Activated B cell treated with CpG ODN at 0.5 μM for 24 hours (primary cell): Measurements from ENCODE around the gene TPRN. TPM values are rescaled to one million over a fixed set of nuclear protein-coding genes. Genes with fewer than 3 reads are reported as not detected.

Experiments
- ATAC-seq: fragments of 200-7000 bp; cut with Tn5 transposase; one replicate; pipeline ENCODE4 v1.10.0; 2021; ENCODE audit warnings: low read depth, mild to moderate bottlenecking, moderate library complexity
- CTCF ChIA-PET: fragments of 350-600 bp; sonication (Branson Sonifier 250); formaldehyde crosslinking; loops from one replicate; lab custom pipeline; 2021; ENCODE audit warnings: antibody characterized with exemption; lab: Charles Lee
- POLR2A ChIA-PET: fragments of 350-600 bp; sonication (Branson Sonifier 250); formaldehyde crosslinking; loops from one replicate; lab custom pipeline; 2021; ENCODE audit warnings: antibody characterized with exemption; lab: Charles Lee
- DNase-seq: peaks from one replicate; pipeline ENCODE4 v3.0.0; 2022
- H3K27ac Mint-ChIP-seq: one replicate; pipeline ENCODE4 v1.8.0; 2020; ENCODE audit warnings: mixed read lengths
- H3K27me3 Mint-ChIP-seq: one replicate; pipeline ENCODE4 v1.8.0; 2021; ENCODE audit warnings: mixed read lengths
- H3K36me3 Mint-ChIP-seq: one replicate; pipeline ENCODE4 v1.8.0; 2021; ENCODE audit warnings: low read depth, mixed read lengths
- H3K4me1 Mint-ChIP-seq: one replicate; pipeline ENCODE4 v1.8.0; 2021; ENCODE audit warnings: mixed read lengths
- H3K4me3 Mint-ChIP-seq: one replicate; pipeline ENCODE4 v1.8.0; 2020; ENCODE audit warnings: mild to moderate bottlenecking, mixed read lengths
- H3K9me3 Mint-ChIP-seq: one replicate; pipeline ENCODE4 v1.8.0; 2020; ENCODE audit warnings: mixed read lengths
- CTCF ChIP-seq: fragments of 200-600 bp; IDR thresholded peaks from one replicate; pipeline ENCODE4 v1.8.0; 2022; ENCODE audit warnings: antibody characterized with exemption, mild to moderate bottlenecking
- intact Hi-C: fragments of 100-400 bp; cut with micrococcal nuclease; formaldehyde crosslinking; loops from one replicate; pipeline ENCODE4 v1.15.1; 2024
- total RNA-seq: library from RNA; stranded (reverse); gene quantifications from 2 replicates; pipeline ENCODE4 v1.2.3, GENCODE V29; 2022

Gene TPRN
- total RNA-seq, 1 donor from 2014 or later, result 11.4 TPM

GRCh38 chr9:137163805-137164204, 36.7 kb downstream of the TPRN start:
- ATAC-seq (no peak), DNase-seq (no peak)
- Mint-ChIP-seq H3K9me3 (no peaks in the 10 kb centered on the region), H3K36me3 (no peaks in the 10 kb centered on the region), H3K4me1 (peaks cover 17% of the 10 kb centered on the region), H3K27me3 (peaks cover 28% of the 10 kb centered on the region), H3K27ac (no peak overlapping the region), H3K4me3 (no peak overlapping the region)
- TF ChIP-seq CTCF, result no peak
- ChIA-PET CTCF (no interaction called here), POLR2A (interaction anchor here (1.6 kb wide), 1 partner anchor 34 kb away, joined by 5 read pairs; no protein-coding TSS in a partner anchor)
- intact Hi-C loops, result loop anchor here (10.0 kb wide), 1 partner anchor 319 kb away; the partner anchor contains the start of genes AJM1 and PHPT1

GRCh38 chr9:137163365-137163715, 37.2 kb downstream of the TPRN start:
- Mint-ChIP-seq H3K27ac (no peak overlapping the region), H3K4me1 (peaks cover 18% of the 10 kb centered on the region), H3K36me3 (no peaks in the 10 kb centered on the region), H3K27me3 (peaks cover 29% of the 10 kb centered on the region), H3K4me3 (no peak overlapping the region), H3K9me3 (no peaks in the 10 kb centered on the region)
- ChIA-PET POLR2A (interaction anchor here (1.6 kb wide), 1 partner anchor 34 kb away, joined by 5 read pairs; no protein-coding TSS in a partner anchor), CTCF (no interaction called here)
- ATAC-seq, result no peak
- intact Hi-C loops, result loop anchor here (10.0 kb wide), 1 partner anchor 319 kb away; the partner anchor contains the start of genes AJM1 and PHPT1
- TF ChIP-seq CTCF, result no peak
- no peak for DNase-seq

GRCh38 chr9:137162505-137163364, 37.8 kb downstream of the TPRN start:
- no peak overlapping the region for H3K4me3 Mint-ChIP-seq
- H3K27ac Mint-ChIP-seq, result no peak overlapping the region
- no peaks in the 10 kb centered on the region for H3K9me3 Mint-ChIP-seq
- ChIA-PET CTCF (no interaction called here), POLR2A (interaction anchor here (0.6 to 1.6 kb wide), 2 partner anchors 33 to 116 kb away, joined by 5 to 6 read pairs; no protein-coding TSS in a partner anchor)
- ATAC-seq (peak; percentile 43), DNase-seq (no peak)
- TF ChIP-seq CTCF, result no peak
- H3K36me3 Mint-ChIP-seq, result no peaks in the 10 kb centered on the region
- H3K4me1 Mint-ChIP-seq, result peaks cover 22% of the 10 kb centered on the region
- peaks cover 34% of the 10 kb centered on the region for H3K27me3 Mint-ChIP-seq
- intact Hi-C loops, result loop anchor here (10.0 kb wide), 1 partner anchor 318 kb away; the partner anchor contains the start of genes AJM1 and PHPT1

- H3K27ac Mint-ChIP-seq, result no peak overlapping the region
- no peak for ATAC-seq
- ChIA-PET POLR2A (interaction anchor here (0.6 kb wide), 2 partner anchors 39 to 115 kb away, joined by 4 to 6 read pairs; no protein-coding TSS in a partner anchor), CTCF (no interaction called here)
- H3K27me3 Mint-ChIP-seq, result peaks cover 40% of the 10 kb centered on the region
- peaks cover 23% of the 10 kb centered on the region for H3K4me1 Mint-ChIP-seq
- H3K9me3 Mint-ChIP-seq, result no peaks in the 10 kb centered on the region
- H3K4me3 Mint-ChIP-seq, result no peak overlapping the region
- intact Hi-C loops, result loop anchor here (10.0 kb wide), 1 partner anchor 317 kb away; the partner anchor contains the start of genes AJM1 and PHPT1
- DNase-seq, result no peak
- no peak for TF ChIP-seq CTCF
- no peaks in the 10 kb centered on the region for H3K36me3 Mint-ChIP-seq
Observed at GRCh38 chr9:137161558-137162486, 38.7 kb downstream of the TPRN start.
